Transverse colon (tissue), 4 donors: Measurements from ENCODE around the gene PTGFRN. TPM values are rescaled to one million over a fixed set of nuclear protein-coding genes. Genes with fewer than 3 reads are reported as not detected.
"Not testable (repeated sequence)": the region's sequence is repeated elsewhere in the genome, so short reads cannot be mapped to it uniquely, and the experiment has no call there.

Experiments
- DNase-seq: peaks from one replicate; pipeline ENCODE4 v3.0.0-alpha.2; 2019
- H3K27ac ChIP-seq, 4 donors: fragments of 200-600 bp; sonication (generic); 2 replicates each; pipeline ENCODE4 v1.5.1; 2016 to 2018; ENCODE audit warnings: inconsistent platforms in 4 of 4
- H3K27me3 ChIP-seq: fragments of 200-600 bp; sonication (generic); 2 replicates; pipeline ENCODE4 v1.5.1; 2017; ENCODE audit warnings: inconsistent platforms
- H3K36me3 ChIP-seq, 4 donors: fragments of 200-600 bp; sonication (generic); 2 replicates each; pipeline ENCODE4 v1.5.1; 2017 to 2019; ENCODE audit warnings: inconsistent platforms in 4 of 4
- H3K4me1 ChIP-seq, 4 donors: fragments of 200-600 bp; sonication (generic); 2 replicates each; pipeline ENCODE4 v1.5.1; 2017 to 2020; ENCODE audit warnings: inconsistent platforms in 4 of 4
- H3K4me3 ChIP-seq, 4 donors: fragments of 200-600 bp; sonication (generic); 1 replicate in 1 of 4; 2 replicates in 3 of 4; pipeline versions ENCODE4 v1.5.1 to v1.6.1; 2017 to 2019; ENCODE audit warnings: inconsistent platforms in 4 of 4
- H3K9me3 ChIP-seq, 2 donors: fragments of 200-600 bp; sonication (generic); 2 replicates each; pipeline ENCODE4 v1.5.1; 2017 to 2019; ENCODE audit warnings: inconsistent platforms in 2 of 2
- CTCF ChIP-seq, 5 experiments: fragments of 200-600 bp in 3 of 5; fragments of 450-650 bp in 2 of 5; sonication (generic) in 3 of 5; IDR thresholded peaks; 1 replicate in 2 of 5; 2 replicates in 3 of 5; pipeline ENCODE4 v1.5.1; 2016 to 2017; ENCODE audit warnings: antibody characterized with exemption in 5 of 5, inconsistent platforms in 3 of 5, mild to moderate bottlenecking in 2 of 5, moderate library complexity in 1 of 5
- EP300 ChIP-seq: sonication (generic); formaldehyde crosslinking; IDR thresholded peaks from one replicate; pipeline ENCODE4 v1.6.1; 2017; ENCODE audit warnings: antibody characterized with exemption, low read depth
- POLR2A ChIP-seq: fragments of 450-650 bp; IDR thresholded peaks from one replicate; pipeline ENCODE4 v1.6.1; 2016; ENCODE audit warnings: antibody characterized with exemption, mild to moderate bottlenecking, moderate library complexity
- POLR2AphosphoS5 ChIP-seq, 3 donors: sonication (generic); formaldehyde crosslinking; IDR thresholded peaks; one replicate each; pipeline ENCODE4 v1.6.1; 2016; ENCODE audit warnings: antibody characterized with exemption in 3 of 3
- WGBS, 2 donors: methylation state at CpG; one replicate each; pipeline ENCODE4 v1.1.5; 2018; ENCODE audit warnings: low coverage in 1 of 2; 5-methylcytosine and 5-hydroxymethylcytosine counted together
- in situ Hi-C, 4 donors: fragments of 200-750 bp; cut with MboI; loops; one replicate each; pipeline versions ENCODE4 v1.15.0 to v1.15.1; 2017; ENCODE audit warnings: low sequenced_read_pairs in 3 of 4, low pct_ligation_motif_present in 1 of 4, low pct_unique_long_range_greater_than_20kb in 1 of 4
- intact Hi-C: fragments of 100-400 bp; cut with DNase I; formaldehyde crosslinking; loops from one replicate; pipeline ENCODE4 v1.15.1; 2023; ENCODE audit warnings: low total_unique reads
- total RNA-seq, 4 donors: library from RNA; depleted of rRNA; stranded (reverse); fragments of >200 nt; gene quantifications; one replicate each; pipeline ENCODE4 v1.1.0, GENCODE V29; 2016

Gene PTGFRN
- total RNA-seq, 4 donors from 2014 or later, result 39.6 to 98.9 (median 73.9) TPM

- DNase-seq, result no peak
- intact Hi-C loops (no loop called here), in situ Hi-C loops (no loop called here)
- no peak for TF ChIP-seq POLR2A
- no peak for TF ChIP-seq EP300
- TF ChIP-seq POLR2AphosphoS5 (IDR thresholded peaks at IDR 0.05), result no peak
- no peak for TF ChIP-seq CTCF (IDR thresholded peaks at IDR 0.05)
- H3K27me3 ChIP-seq, result no peaks in the 10 kb centered on the region
- no peak overlapping the region for H3K27ac ChIP-seq
- H3K36me3 ChIP-seq, result no peaks in the 10 kb centered on the region
- no peaks in the 10 kb centered on the region for H3K9me3 ChIP-seq
- 95% methylated on average over 6 of the region's 6 CpGs; no CpG with 5 or more reads in 1 of the 2 donors for WGBS, 2 donors
- H3K4me1 ChIP-seq, result peaks cover 7 to 23% (median 11%) of the 10 kb centered on the region in 4 donors
- H3K4me3 ChIP-seq, result no peak overlapping the region
Measured at GRCh38 chr1:116874733-116875249, 34.9 kb upstream of the PTGFRN start.

- Histone ChIP-seq H3K4me3 (no peak overlapping the region), H3K27ac (no peak overlapping the region), H3K9me3 (no peaks in the 10 kb centered on the region), H3K36me3 (no peaks in the 10 kb centered on the region), H3K27me3 (no peaks in the 10 kb centered on the region), H3K4me1 (peaks cover 7 to 23% (median 11%) of the 10 kb centered on the region in 4 donors)
- intact Hi-C loops (no loop called here), in situ Hi-C loops (no loop called here)
- DNase-seq, result no peak
- no peak for TF ChIP-seq EP300
- no peak for TF ChIP-seq POLR2A
- TF ChIP-seq POLR2AphosphoS5 (IDR thresholded peaks at IDR 0.05), result no peak
- no peak for TF ChIP-seq CTCF (IDR thresholded peaks at IDR 0.05)
- WGBS, 2 donors, result 90 to 100% methylated on average over 2 to 14 of the region's 14 CpGs
Measured at GRCh38 chr1:116875391-116875790, 34.3 kb upstream of the PTGFRN start.

- H3K27ac ChIP-seq, H3K27me3 ChIP-seq, H3K36me3 ChIP-seq, H3K4me3 ChIP-seq, intact Hi-C loops, in situ Hi-C loops, H3K9me3 ChIP-seq, DNase-seq: not testable (repeated sequence)
- H3K4me1 ChIP-seq, result peaks cover 7 to 23% (median 11%) of the 10 kb centered on the region in 4 donors
- 95% methylated on average over 6 of the region's 6 CpGs; no CpG with 5 or more reads in 1 of the 2 donors for WGBS, 2 donors
Measured at GRCh38 chr1:116875946-116876345, 33.8 kb upstream of the PTGFRN start.

GRCh38 chr1:116877141-116877818 lies 32.4 kb upstream of the PTGFRN start:
- DNase-seq, result no peak
- no peaks in the 10 kb centered on the region for H3K36me3 ChIP-seq
- H3K27me3 ChIP-seq, result no peaks in the 10 kb centered on the region
- intact Hi-C loops (no loop called here), in situ Hi-C loops (no loop called here)
- H3K27ac ChIP-seq, result peak overlapping the region in 3 of 4 donors; percentile 8 to 42 (median 23)
- H3K4me1 ChIP-seq, result peaks cover 7 to 23% (median 11%) of the 10 kb centered on the region in 4 donors
- no peaks in the 10 kb centered on the region for H3K9me3 ChIP-seq
- no peak for TF ChIP-seq EP300
- no peak for TF ChIP-seq POLR2A
- TF ChIP-seq CTCF (IDR thresholded peaks at IDR 0.05), result no peak
- no peak for TF ChIP-seq POLR2AphosphoS5 (IDR thresholded peaks at IDR 0.05)
- H3K4me3 ChIP-seq, result no peak overlapping the region
- WGBS, 2 donors, result 69 to 70% methylated on average over 2 of the region's 2 CpGs
